GM12875 (cell line): Measurements from ENCODE around the gene NKAIN2.
"Not testable (repeated sequence)": the region's sequence is repeated elsewhere in the genome, so short reads cannot be mapped to it uniquely, and the experiment has no call there.

Source experiments
- H3K4me3 ChIP-seq: one replicate; pipeline ENCODE4 v1.5.1; 2011; ENCODE audit warnings: low read depth, low read length, control low read depth
- CTCF ChIP-seq: IDR thresholded peaks from 2 replicates; pipeline ENCODE4 v1.5.1; 2011; ENCODE audit warnings: low read depth, mild to moderate bottlenecking, control low read depth, inconsistent platforms, low read length, moderate library complexity, borderline replicate concordance; ENCODE audit not compliant: insufficient read depth

The NKAIN2 gene

GRCh38 chr6:124234801-124235200 is 431.1 kb downstream of the NKAIN2 start:
- H3K4me3 ChIP-seq = no peak overlapping the region
- TF ChIP-seq CTCF = no peak

- H3K4me3 ChIP-seq = no peak overlapping the region
- TF ChIP-seq CTCF = no peak
Measured at GRCh38 chr6:124237911-124238310, 434.2 kb downstream of the NKAIN2 start.

GRCh38 chr6:124238408-124238807 is 434.7 kb downstream of the NKAIN2 start:
- H3K4me3 ChIP-seq = not testable (repeated sequence)

- H3K4me3 ChIP-seq = no peak overlapping the region
- TF ChIP-seq CTCF = no peak
Measured at GRCh38 chr6:124254941-124255685, 451.4 kb downstream of the NKAIN2 start.

GRCh38 chr6:124260337-124260736 is 456.7 kb downstream of the NKAIN2 start:
- no peak for TF ChIP-seq CTCF
- no peak overlapping the region for H3K4me3 ChIP-seq

GRCh38 chr6:124269733-124270132 is 466.1 kb downstream of the NKAIN2 start:
- no peak overlapping the region for H3K4me3 ChIP-seq

GRCh38 chr6:124273701-124274100 is 470.0 kb downstream of the NKAIN2 start:
- H3K4me3 ChIP-seq = no peak overlapping the region
- no peak for TF ChIP-seq CTCF

More at GRCh38 chr6:124269733-124270132, 466.1 kb downstream of the NKAIN2 start:
- no peak for TF ChIP-seq CTCF
